GM12892 (cell line): ENCODE data around the gene MAP3K5.

Source experiments
- POLR2A ChIP-seq: IDR thresholded peaks from 2 replicates; pipeline ENCODE4 v1.6.1; 2011; ENCODE audit warnings: low read depth, low read length, control low read depth
- POLR2AphosphoS5 ChIP-seq: IDR thresholded peaks from 2 replicates; pipeline ENCODE4 v1.6.1; 2011; ENCODE audit warnings: low read depth, low read length, control low read depth
- TAF1 ChIP-seq: IDR thresholded peaks from 2 replicates; pipeline ENCODE4 v1.6.1; 2011; ENCODE audit warnings: low read depth, mild to moderate bottlenecking, control low read depth, low read length, borderline replicate concordance

DNA sequence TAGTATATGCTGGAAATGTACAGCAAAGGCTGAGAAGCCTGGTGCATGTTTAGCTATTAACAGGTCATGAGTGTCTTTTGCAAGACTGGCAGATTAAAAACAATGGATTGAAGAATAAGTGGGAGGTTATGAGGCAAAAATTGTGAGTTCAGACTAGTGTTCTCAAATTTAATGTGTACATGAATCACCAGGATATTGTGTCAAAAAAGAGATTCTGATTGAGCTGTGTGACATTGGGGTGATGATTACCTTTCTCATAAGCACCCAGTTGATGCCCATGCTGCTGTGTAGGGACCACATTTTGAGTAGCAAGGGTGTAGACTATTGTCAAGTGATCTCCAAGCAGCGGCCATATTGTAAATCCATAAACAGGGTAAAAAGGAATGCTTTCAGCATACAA lies 44.8 kb downstream of the MAP3K5 start:
- TF ChIP-seq TAF1, result no peak
- no peak for TF ChIP-seq POLR2A
- no peak for TF ChIP-seq POLR2AphosphoS5
